K562 (cell line): ENCODE results near the gene ATP6V0D1. TPM values are rescaled to one million over a fixed set of nuclear protein-coding genes. Genes with fewer than 3 reads are reported as not detected.

Experiments
- ATAC-seq: fragments of 200-7000 bp; cut with Tn5 transposase; 3 replicates; pipeline ENCODE4 v1.9.1; 2020; ENCODE audit warnings: moderate library complexity
- BruUV-seq: library from RNA; stranded (reverse); fragments of 400-500 nt; replicated peaks from 2 replicates; lab custom pipeline; 2021; lab: Mats Ljungman, UMichigan
- CTCF ChIA-PET: fragments of 300-600 bp; formaldehyde crosslinking; extraction: SDS; loops from one replicate; lab custom pipeline; 2021; ENCODE audit warnings: low intra/inter-chr PET ratio; lab: Yijun Ruan, JAX
- POLR2A ChIA-PET: fragments of 300-600, 350-650 bp; sonication (Branson Sonifier 250); formaldehyde crosslinking; extraction: SDS; loops from one replicate; lab custom pipeline; 2021; ENCODE audit warnings: antibody characterized with exemption, inconsistent platforms; lab: Yijun Ruan, JAX
- DNase-seq, 4 experiments: peaks; one replicate each; pipeline versions ENCODE4 v3.0.0 to v3.0.0-alpha.2; 2011 to 2018; ENCODE audit warnings: low spot score in 3 of 4, mixed read lengths in 3 of 4; ENCODE audit errors: extremely low read depth in 1 of 4
- FAIRE-seq: peaks from 2 replicates; lab custom pipeline; 2011; peaks lifted over from hg19 to GRCh38; lab: Jason Lieb, UNC
- H2AFZ ChIP-seq: 2 replicates; pipeline ENCODE4 v1.6.0; 2011; ENCODE audit warnings: low read depth, low read length, control low read depth, inconsistent platforms
- H3K27ac ChIP-seq: fragments of 200-600 bp; 3 replicates; pipeline ENCODE4 v1.8.0; 2011; ENCODE audit warnings: low read depth, mild to moderate bottlenecking, control low read depth, inconsistent platforms, low read length, moderate library complexity, mixed read lengths; ENCODE audit errors: extremely low read depth
- H3K27me3 ChIP-seq, 2 experiments: fragments of 300-600 bp in 1 of 2; 2 replicates in 1 of 2; 3 replicates in 1 of 2; pipeline versions ENCODE4 v1.6.0 to v1.8.0; 2011; ENCODE audit warnings: inconsistent platforms in 2 of 2, low read length in 2 of 2, mild to moderate bottlenecking in 1 of 2, mixed read lengths in 1 of 2, moderate library complexity in 1 of 2; ENCODE audit not compliant: control insufficient read depth in 2 of 2, insufficient read depth in 2 of 2
- H3K36me3 ChIP-seq: fragments of 300-600 bp; 3 replicates; pipeline ENCODE4 v1.8.0; 2011; ENCODE audit warnings: mild to moderate bottlenecking, low read length, inconsistent platforms; ENCODE audit not compliant: control insufficient read depth, insufficient read depth
- H3K4me1 ChIP-seq, 2 experiments: fragments of 200-600 bp in 1 of 2; replicated peaks in 1 of 2; 2 replicates in 1 of 2; 3 replicates in 1 of 2; pipeline versions ENCODE4 v1.5.1 to v1.8.0; 2011; ENCODE audit warnings: inconsistent platforms in 2 of 2, low read length in 2 of 2, mild to moderate bottlenecking in 1 of 2, mixed read lengths in 1 of 2, moderate library complexity in 1 of 2; ENCODE audit not compliant: control insufficient read depth in 2 of 2, insufficient read depth in 2 of 2
- H3K4me2 ChIP-seq: 2 replicates; pipeline ENCODE4 v1.6.1; 2011; ENCODE audit warnings: low read length, control low read depth, inconsistent platforms, mixed read lengths; ENCODE audit not compliant: insufficient read depth
- H3K4me3 ChIP-seq: fragments of 200-600 bp; sonication (generic), shearing (Covaris generic); 2 replicates; pipeline ENCODE4 v1.5.1; 2016; ENCODE audit warnings: control low read depth, inconsistent platforms
- H3K79me2 ChIP-seq: fragments of 200-600 bp; 3 replicates; pipeline ENCODE4 v1.8.0; 2011; ENCODE audit warnings: low read length, inconsistent platforms; ENCODE audit not compliant: control insufficient read depth, insufficient read depth
- H3K9ac ChIP-seq, 2 experiments: 2 replicates each; pipeline versions ENCODE4 v1.6.0 to v1.6.1; 2011; ENCODE audit warnings: low read depth in 2 of 2, low read length in 2 of 2, control low read depth in 1 of 2, inconsistent platforms in 1 of 2, mild to moderate bottlenecking in 1 of 2, mixed read lengths in 1 of 2; ENCODE audit not compliant: insufficient read depth in 1 of 2
- H3K9me1 ChIP-seq: one replicate; pipeline ENCODE4 v1.6.0; 2011; ENCODE audit warnings: inconsistent platforms, mild to moderate bottlenecking, low read length, moderate library complexity; ENCODE audit not compliant: control insufficient read depth, insufficient read depth
- H3K9me3 ChIP-seq: replicated peaks from 2 replicates; pipeline ENCODE4 v1.5.1; 2011; ENCODE audit warnings: low read depth, low read length, inconsistent platforms; ENCODE audit not compliant: control insufficient read depth, insufficient read depth
- H4K20me1 ChIP-seq: replicated peaks from 2 replicates; pipeline ENCODE4 v1.6.1; 2011; ENCODE audit warnings: low read length, inconsistent platforms, mixed read lengths; ENCODE audit not compliant: control insufficient read depth, insufficient read depth
- ATF1 ChIP-seq, 2 experiments: fragments of 450-650 bp in 1 of 2; IDR thresholded peaks; 2 replicates each; pipeline ENCODE4 v1.6.1; 2016; ENCODE audit warnings: missing compliant biosample characterization in 1 of 2, missing genetic modification characterization in 1 of 2
- ATF3 ChIP-seq, 2 experiments: fragments of 450-650 bp in 1 of 2; sonication (generic) in 1 of 2; formaldehyde crosslinking in 1 of 2; IDR thresholded peaks in 1 of 2; conservative IDR thresholded peaks in 1 of 2; 2 replicates each; pipeline versions ENCODE4 v1.6.1 to v1.8.1; 2016 to 2023; ENCODE audit warnings: mild to moderate bottlenecking in 2 of 2, moderate library complexity in 2 of 2, inconsistent platforms in 1 of 2, missing genetic modification reagents in 1 of 2
- ATF7 ChIP-seq: fragments of 450-650 bp; IDR thresholded peaks from 2 replicates; pipeline ENCODE4 v1.7.1; 2014; ENCODE audit warnings: mild to moderate bottlenecking, moderate library complexity
- BDP1 ChIP-seq: IDR thresholded peaks from 3 replicates; pipeline ENCODE4 v1.6.1; 2011; ENCODE audit not compliant: insufficient read length, insufficient read depth
- ETV1 ChIP-seq: fragments of 450-650 bp; conservative IDR thresholded peaks from 2 replicates; pipeline ENCODE4 v1.6.1; 2016; ENCODE audit warnings: missing genetic modification characterization, control low read depth, low read depth, missing compliant biosample characterization
- JUND ChIP-seq, 2 experiments: IDR thresholded peaks; 2 replicates in 1 of 2; 3 replicates in 1 of 2; pipeline ENCODE4 v1.6.1; 2011; ENCODE audit warnings: borderline replicate concordance in 2 of 2, low read depth in 2 of 2, low read length in 2 of 2, improper control_type of control experiment in 1 of 2, missing biosample characterization in 1 of 2, missing genetic modification characterization in 1 of 2, missing genetic modification reagents in 1 of 2
- RFX7 ChIP-seq: fragments of 250-450 bp; sonication (Bioruptor Pico); IDR thresholded peaks from 2 replicates; pipeline ENCODE4 v1.5.1; 2021; ENCODE audit warnings: mild to moderate bottlenecking
- RNF219 ChIP-seq: fragments of 250-450 bp; sonication (Bioruptor Pico); IDR thresholded peaks from 2 replicates; pipeline ENCODE4 v1.5.0; 2022; ENCODE audit warnings: mild to moderate bottlenecking
- SIX5 ChIP-seq, 2 experiments: IDR thresholded peaks; 2 replicates each; pipeline ENCODE4 v1.6.1; 2011; ENCODE audit warnings: low read length in 2 of 2, borderline replicate concordance in 1 of 2, low read depth in 1 of 2, mild to moderate bottlenecking in 1 of 2, moderate library complexity in 1 of 2; ENCODE audit not compliant: insufficient read depth in 1 of 2
- ZBTB8A ChIP-seq: fragments of 450-650 bp; IDR thresholded peaks from 2 replicates; pipeline ENCODE4 v1.6.1; 2018; ENCODE audit warnings: mild to moderate bottlenecking, moderate library complexity; ENCODE audit not compliant: partially characterized antibody
- WGBS: fragments of 100-300 bp; shearing (Covaris generic); methylation state at CpG from one replicate; pipeline ENCODE4 v1.1.6; 2016; ENCODE audit warnings: low coverage, mixed read lengths; ENCODE audit not compliant: insufficient coverage; ENCODE audit errors: missing lambda C conversion rate; 5-methylcytosine and 5-hydroxymethylcytosine counted together
- in situ Hi-C: fragments of 300-500 bp; cut with MboI; formaldehyde crosslinking; loops from 4 replicates; pipeline ENCODE4 v1.15.0; 2018; ENCODE audit warnings: inconsistent platforms, mixed read lengths
- intact Hi-C: fragments of 100-400 bp; cut with micrococcal nuclease; formaldehyde crosslinking; loops from 2 replicates; pipeline ENCODE4 v1.14.2; 2022
- polyA plus RNA-seq, 8 experiments: library from polyadenylated mRNA; depleted of rRNA in 4 of 8; stranded (reverse) in 5 of 8; unstranded in 3 of 8; fragments of >200 nt; fragmentation: Nextera tagmentation in 2 of 8; fragmentation: Illumina TruSeq in 1 of 8; extraction: Ambion mirVana in 2 of 8; extraction: Trizol in 1 of 8; gene quantifications; 2 replicates each; pipeline versions ENCODE4 v1.2.1 to v1.2.3, GENCODE V29; 2011 to 2014; ENCODE audit warnings: inconsistent platforms in 1 of 8, missing spikeins in 1 of 8
- total RNA-seq, 7 experiments: library from RNA; depleted of rRNA in 6 of 7; stranded (reverse); fragments of >200 nt in 6 of 7; fragmentation: Illumina TruSeq in 2 of 7; extraction: Trizol in 2 of 7; gene quantifications; 2 replicates each; pipeline versions ENCODE4 v1.2.1 to v1.2.3, GENCODE V29; 2011 to 2021; ENCODE audit warnings: low replicate concordance in 1 of 7

Gene ATP6V0D1
- total and polyA plus RNA-seq, 9 of the 15 experiments (the other 6 are each of a cell fraction or from before 2014, with no cell fraction given), result 23.2 to 69.7 (median 45.6) TPM

GRCh38 chr16:67419502-67419901, 61.5 kb downstream of the ATP6V0D1 start:
- in situ Hi-C loops, result loop anchor here (25.0 kb wide), 1 partner anchor 457 kb away; the partner anchor contains the start of gene CES3
- H2AFZ ChIP-seq, result no peak overlapping the region
- ChIA-PET CTCF (no interaction called here), POLR2A (interaction anchor here (2.4 kb wide), 1 partner anchor 9 kb away, joined by 12 read pairs; no protein-coding TSS in a partner anchor)
- H4K20me1 ChIP-seq, result no peaks in the 10 kb centered on the region; the same call in 1 of the 2 replicates
- BruUV-seq, result no TSS peak
- DNase-seq (no peak), FAIRE-seq (no peak), ATAC-seq (no peak)
- H3K4me3 ChIP-seq, result no peak overlapping the region
- no peaks in the 10 kb centered on the region for H3K9me1 ChIP-seq
- no peaks in the 10 kb centered on the region for H3K79me2 ChIP-seq
- intact Hi-C loops, result loop anchor here (10.0 kb wide), 1 partner anchor 55 kb away; no protein-coding TSS in a partner anchor
- 3% methylated on average over 3 of the region's 3 CpGs for WGBS
- no peak overlapping the region for H3K27ac ChIP-seq
- no peaks in the 10 kb centered on the region for H3K36me3 ChIP-seq
- H3K9me3 ChIP-seq, result no peaks in the 10 kb centered on the region
- H3K9ac ChIP-seq, result no peak overlapping the region
- peaks cover 20 to 39% of the 10 kb centered on the region in 2 experiments for H3K27me3 ChIP-seq
- no peak overlapping the region for H3K4me2 ChIP-seq
- peaks cover 2 to 9% of the 10 kb centered on the region in 2 experiments; a peak in 4 of 5 replicates for H3K4me1 ChIP-seq
- TF ChIP-seq ZBTB8A (no peak), ATF3 (IDR thresholded peaks at IDR 0.05) (peak; percentile 72), ATF3 (CRISPR knock-in tag; conservative IDR thresholded peaks at IDR 0.05) (no peak), ETV1 (tag) (0 out of 2 replicates have a peak, but pooled peaks have one; percentile 30), RNF219 (no peak), ATF7 (peak; percentile 67), ATF1 (CRISPR knock-in tag; IDR thresholded peaks at IDR 0.05) (no peak), ATF1 (tag; IDR thresholded peaks at IDR 0.05) (0 out of 2 replicates have a peak, but pooled peaks have one; percentile 10), RFX7 (no peak), JUND (IDR thresholded peaks at IDR 0.05; ENCODE audit: borderline replicate concordance, low read depth, low read length) (no peak), JUND (tag; IDR thresholded peaks at IDR 0.05; ENCODE audit: borderline replicate concordance, low read depth, low read length) (peak; percentile 41; the same call in 1 of the 3 replicates), BDP1 (no peak), SIX5 (IDR thresholded peaks at IDR 0.05; ENCODE audit: borderline replicate concordance in 1 of 2, insufficient read depth in 1 of 2, low read depth in 1 of 2, low read length in 2 of 2) (no peak)
